GM21367 (cell line): ENCODE data around the gene SPTLC3.

Source experiments
- ATAC-seq: cut with Tn5 transposase; IDR thresholded peaks from one replicate; pipeline ENCODE4 v1.9.1; 2021; ENCODE audit not compliant: unreplicated experiment

The SPTLC3 gene

DNA sequence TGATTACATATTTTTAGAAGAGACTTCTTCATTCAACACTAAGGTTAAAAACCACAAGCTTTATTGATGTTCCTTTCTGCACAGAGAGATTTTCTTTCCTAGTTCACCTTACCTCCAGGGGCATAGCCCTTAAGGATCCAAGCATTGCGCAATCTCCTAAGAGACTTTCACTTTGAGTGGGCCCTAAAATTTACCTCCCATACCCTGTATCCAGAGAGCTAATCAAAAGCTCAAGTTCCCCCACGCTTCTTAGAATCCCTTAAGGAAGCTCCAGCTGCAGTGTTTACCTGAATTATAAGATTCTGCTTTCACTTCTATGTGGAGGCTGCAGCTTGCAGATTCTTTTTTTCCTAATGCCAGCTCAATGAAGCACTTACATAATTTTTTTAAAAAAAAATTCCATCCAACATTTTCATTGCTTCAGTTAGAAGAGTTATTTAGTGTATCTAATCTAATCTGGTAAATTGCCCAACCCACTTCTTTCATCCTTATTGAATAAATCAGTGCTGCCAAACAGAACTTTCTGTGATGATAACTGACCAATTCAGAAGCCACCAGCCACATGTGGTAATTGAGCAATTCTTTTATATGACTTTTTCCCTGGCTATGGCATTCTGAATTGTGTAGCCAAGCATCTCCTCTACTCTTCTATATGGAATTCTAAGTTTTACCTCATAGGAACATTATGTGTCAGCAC lies 24.6 kb upstream of the SPTLC3 start:
- no peak for ATAC-seq

DNA sequence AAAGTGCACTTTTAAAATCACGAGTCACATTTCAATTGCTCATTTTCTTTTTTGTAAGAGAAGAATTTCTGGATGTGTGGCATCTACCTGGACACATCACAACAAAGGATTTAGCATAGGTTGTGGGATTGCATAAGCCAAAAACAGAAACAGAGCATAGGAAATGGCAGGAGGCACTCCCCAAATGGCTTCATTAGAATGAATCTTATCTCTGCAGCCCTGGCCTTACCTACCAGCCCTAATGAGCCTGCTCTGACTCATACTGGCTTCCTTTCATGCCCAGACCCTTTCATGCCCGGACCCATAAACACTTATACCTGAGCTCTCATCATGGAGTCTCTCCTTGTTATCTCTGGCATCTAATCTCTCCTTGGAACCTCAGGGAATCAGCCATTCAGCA lies 23.9 kb upstream of the SPTLC3 start:
- ATAC-seq, result no peak

GRCh38 chr20:12987261-12987660 lies 21.5 kb upstream of the SPTLC3 start:
- ATAC-seq, result no peak

DNA sequence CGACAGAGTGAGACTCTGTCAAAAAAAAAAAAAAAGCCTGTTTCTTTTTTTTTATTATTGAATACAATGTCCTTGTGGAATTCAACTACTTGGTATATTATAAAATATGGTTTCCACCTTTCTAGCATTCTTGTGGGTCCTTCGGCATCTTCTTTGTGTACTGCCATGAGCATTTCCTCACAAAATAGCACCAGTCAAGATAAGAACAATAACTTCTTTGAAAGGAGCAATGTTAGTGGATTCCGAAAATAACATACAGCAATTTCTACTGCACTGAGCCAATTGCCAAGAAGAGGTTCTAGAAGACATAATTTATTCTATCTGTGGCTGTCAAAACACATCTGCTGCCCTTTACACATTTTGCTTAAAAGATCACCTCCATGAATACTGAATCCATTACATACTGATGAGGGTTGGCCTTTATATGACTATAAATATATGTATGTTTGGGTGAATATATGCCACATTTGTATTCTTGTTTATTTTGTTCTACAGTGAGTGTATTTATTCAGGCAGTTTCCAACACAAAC lies 19.1 kb upstream of the SPTLC3 start:
- ATAC-seq, result no peak

GRCh38 chr20:12997128-12997655 lies 11.6 kb upstream of the SPTLC3 start:
- ATAC-seq, result no peak

GRCh38 chr20:12998046-12998445 lies 10.7 kb upstream of the SPTLC3 start:
- no peak for ATAC-seq

DNA sequence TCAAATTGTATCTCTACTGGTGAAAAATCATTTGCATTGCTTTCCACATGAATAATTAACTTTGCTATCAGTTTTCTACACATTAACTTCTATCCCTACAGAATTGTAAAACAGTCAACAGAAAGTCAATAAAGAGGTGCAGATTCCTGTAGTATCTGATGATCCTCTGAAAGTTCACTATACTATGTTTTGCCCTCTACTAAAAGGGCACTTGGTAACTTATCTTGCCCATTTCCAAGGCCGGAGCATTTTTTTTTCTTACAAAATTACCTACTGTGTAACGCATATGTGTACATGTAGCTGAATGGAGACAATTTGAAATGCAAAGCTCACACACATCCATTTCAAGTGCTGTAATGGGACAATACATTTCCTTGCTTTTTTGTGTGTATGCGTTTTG lies 9.6 kb upstream of the SPTLC3 start:
- no peak for ATAC-seq

DNA sequence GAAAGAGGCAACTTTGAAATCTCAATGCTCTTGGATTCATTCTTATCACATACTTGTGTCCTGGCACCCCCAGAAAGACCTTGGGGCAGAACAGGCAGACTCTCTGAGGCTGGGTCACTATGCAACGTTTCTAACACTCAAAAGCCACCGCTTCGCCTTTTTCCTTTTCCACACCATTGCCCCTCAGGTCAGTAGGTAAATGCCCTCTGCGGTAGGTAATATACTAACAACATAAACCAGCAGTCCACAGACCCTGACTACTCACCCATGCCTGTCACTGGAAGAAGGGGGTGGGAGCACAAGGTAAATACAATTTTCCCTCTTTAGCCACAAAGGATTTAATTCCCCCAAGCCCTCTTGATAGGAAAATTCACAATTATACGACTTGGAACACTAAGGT lies 6.5 kb upstream of the SPTLC3 start:
- ATAC-seq, result no peak

DNA sequence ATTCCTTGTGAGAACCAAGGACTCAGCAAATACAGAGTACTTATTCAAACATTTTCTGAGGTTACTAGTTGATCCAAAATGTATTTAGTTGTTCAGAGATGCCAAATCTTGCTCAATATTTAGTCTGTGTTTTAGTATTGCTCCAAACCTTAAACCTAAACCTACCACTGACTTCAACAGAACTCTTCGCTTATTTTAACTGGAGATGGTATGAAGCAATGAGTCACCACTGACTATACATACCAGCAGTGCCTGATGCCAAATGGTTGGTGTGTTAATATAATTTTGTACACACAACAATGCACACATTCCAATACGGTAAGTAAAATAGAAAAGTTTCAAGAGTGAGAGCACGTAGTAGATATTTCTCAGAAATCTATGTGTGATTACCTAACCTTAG lies 1.9 kb upstream of the SPTLC3 start:
- no peak for ATAC-seq

DNA sequence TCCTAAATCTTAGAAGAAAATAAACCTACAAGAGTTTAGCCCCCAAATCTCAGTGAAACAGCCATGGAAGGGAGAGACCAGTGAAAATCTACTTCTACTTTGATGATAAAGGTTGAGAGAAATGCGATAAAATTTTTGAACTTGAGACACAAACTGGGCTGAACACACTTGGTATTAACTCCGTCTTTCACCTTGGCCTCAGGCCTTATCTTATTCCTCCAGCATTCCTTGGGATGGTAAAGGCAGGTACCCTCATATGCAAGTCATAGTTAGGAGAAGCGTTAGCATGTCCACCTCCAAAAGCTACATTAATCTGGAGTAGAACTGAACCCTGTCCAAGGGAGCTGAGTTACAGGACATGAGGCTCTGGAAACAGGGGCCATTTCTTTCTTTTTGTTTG lies 1.2 kb upstream of the SPTLC3 start:
- no peak for ATAC-seq

DNA sequence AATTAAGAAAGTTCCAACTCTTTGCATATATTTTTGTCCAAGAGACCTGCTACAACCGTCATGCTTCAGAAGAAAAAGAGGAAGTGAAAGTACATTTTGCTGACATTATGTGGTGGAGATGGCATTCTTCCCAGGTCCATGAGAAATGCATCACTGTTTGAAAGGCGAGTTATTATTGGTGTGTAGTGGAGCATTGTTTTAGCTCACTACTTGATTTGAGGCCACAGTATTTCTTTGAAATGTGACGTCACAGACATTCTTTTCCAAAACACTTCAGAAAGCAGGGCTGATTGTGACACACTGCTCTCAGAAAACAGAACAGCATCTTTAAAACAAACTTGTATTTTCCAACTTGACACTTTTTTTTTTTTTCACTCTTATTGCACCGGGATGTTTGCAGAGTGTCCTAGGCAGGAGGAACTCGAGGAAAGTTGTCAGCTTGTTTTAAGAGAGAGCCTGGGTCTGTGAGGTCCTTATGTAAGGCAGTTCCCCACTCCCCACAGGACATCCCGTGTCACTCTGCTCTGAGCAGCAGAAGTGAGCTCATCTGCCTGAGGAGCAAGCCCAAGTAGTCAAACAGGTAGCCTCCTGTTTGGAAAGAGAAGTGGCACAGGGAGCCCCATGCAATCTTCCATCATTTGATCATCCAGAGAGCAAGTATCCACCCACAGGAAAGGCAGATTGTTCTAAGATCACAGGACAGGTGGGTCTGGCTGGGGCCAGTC lies 1.1 kb downstream of the SPTLC3 start:
- ATAC-seq, result peak; percentile 95

GRCh38 chr20:13012886-13013285 lies 4.1 kb downstream of the SPTLC3 start:
- no peak for ATAC-seq

DNA sequence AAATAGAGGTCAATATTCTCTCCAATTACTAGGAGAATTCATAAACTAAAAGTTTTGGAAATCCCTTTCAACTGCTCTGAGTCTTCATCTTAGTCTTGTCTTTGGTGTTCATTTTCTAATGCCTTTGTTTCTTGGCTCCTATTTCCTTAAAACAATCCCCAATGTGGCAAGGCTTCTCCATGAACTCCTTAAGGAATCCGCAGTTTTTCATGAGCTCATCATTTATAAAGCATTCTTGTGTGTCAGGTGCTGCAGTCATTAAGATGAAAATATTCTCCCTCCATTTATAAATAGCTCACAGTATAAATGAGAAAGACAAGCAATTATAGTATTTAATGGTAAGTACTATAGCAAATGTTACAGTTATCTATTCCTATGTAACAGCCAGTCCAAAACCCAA lies 4.6 kb downstream of the SPTLC3 start:
- no peak for ATAC-seq

DNA sequence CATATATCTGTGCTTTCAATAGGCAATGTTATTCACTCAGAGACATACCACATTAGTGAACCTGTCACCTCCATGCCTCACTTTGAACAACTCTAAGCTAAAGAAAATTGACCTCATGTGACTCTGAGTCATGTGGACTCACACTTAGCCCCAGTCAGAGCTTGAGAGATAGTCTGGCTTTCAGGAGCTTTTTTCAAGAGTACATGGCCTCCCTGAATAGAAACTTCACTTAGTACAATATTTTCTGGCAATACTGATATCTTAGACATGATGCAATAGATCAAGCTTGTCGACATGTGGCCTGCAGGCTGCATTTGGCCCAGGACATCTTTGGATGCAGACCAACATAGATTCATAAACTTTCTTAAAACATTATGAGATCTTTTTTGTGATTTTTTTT lies 8.5 kb downstream of the SPTLC3 start:
- no peak for ATAC-seq

GRCh38 chr20:13017883-13018535 lies 9.2 kb downstream of the SPTLC3 start:
- ATAC-seq, result no peak

GRCh38 chr20:13021205-13021970 lies 12.6 kb downstream of the SPTLC3 start:
- ATAC-seq, result no peak

DNA sequence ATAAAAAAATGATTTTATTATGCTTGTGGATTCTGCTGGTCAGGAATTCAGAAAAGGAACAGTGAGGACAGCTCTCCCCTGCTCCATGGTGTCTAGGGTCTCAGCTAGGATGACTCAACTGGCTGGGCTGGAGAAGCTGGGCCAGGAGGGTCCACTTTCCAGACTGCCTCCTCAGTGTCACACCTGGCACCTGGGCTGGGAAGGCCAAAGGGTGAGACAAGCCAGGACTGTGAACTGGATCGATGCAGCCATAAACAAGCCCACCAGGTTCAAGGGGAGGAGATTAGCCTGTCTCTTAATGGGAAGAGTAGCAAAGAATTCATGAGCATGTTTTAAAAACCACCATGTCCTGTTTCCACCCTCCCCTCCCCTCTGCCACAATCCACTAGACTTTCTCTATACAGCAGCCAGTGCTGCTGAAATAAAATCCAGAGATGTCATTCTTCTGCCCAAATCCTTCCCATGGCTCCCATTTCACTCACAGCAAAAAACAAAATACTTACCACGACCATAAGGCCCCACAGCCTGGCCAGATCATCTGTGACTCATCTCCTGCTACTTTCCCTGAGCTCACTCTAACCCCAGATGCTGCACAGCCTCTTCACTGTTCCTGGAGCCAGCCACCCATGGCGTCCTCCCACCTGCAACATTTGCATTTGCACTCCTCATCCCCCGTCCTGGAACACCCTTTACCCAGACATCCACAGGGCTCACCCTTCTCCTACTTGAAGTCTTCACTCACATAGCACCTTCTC lies 13.8 kb downstream of the SPTLC3 start:
- ATAC-seq, result no peak

- no peak for ATAC-seq
These were observed 15.8 kb downstream of the SPTLC3 start for GRCh38 chr20:13024596-13024995.

GRCh38 chr20:13025181-13025580 lies 16.4 kb downstream of the SPTLC3 start:
- ATAC-seq, result no peak

- no peak for ATAC-seq
These were observed 19.2 kb downstream of the SPTLC3 start for GRCh38 chr20:13028001-13028400.
